Measurements from ENCODE around the gene PIBF1.

- no peak for TF ChIP-seq POLR2A (IDR thresholded peaks at IDR 0.05)
- no peak for TF ChIP-seq CTCF (IDR thresholded peaks at IDR 0.05)
These were observed 276.5 kb downstream of the PIBF1 start for GRCh38 chr13:73058432-73058735.
